GM21447 (cell line): Measurements from ENCODE around the gene KLF15.

Experiments used
- ATAC-seq: cut with Tn5 transposase; IDR thresholded peaks from one replicate; pipeline ENCODE4 v1.9.1; 2021; ENCODE audit not compliant: unreplicated experiment

The KLF15 gene

DNA sequence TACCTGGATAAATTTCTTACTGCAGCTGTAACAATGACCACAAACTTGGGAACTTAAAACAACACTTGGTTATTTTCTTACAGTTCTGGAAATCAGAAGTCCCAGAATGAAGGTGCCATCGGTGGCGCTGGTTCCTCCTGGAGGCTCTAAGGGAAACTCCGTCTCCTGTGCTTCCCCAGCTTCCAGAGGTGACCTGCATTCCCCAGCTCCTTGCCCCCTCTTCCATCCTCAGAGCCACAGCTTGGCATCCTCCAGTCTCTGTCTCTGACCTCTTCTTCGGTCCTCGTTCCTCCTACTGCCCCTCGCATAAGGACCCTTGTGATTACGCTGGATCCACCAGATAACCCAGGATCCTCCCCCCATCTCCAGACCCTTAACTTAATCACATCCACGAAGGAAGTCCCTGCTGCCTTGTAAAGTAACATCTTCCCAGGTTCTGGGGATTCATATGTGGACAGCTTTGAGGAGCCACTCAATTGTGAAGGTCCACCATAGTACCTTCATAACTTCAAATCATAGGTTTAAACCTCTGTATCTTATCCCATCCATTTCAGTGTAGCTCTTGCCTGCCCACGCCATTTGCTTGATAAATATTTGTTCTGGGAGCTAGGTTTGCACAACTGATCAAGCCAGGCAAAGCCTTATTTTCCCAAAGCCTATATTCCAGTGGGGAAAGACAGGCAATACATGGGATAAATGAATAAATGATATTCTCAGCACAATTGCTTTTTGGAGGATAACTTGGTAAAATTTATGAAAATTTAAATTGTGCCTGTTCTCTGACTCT, 34.8 kb downstream of the KLF15 start:
- no peak for ATAC-seq

DNA sequence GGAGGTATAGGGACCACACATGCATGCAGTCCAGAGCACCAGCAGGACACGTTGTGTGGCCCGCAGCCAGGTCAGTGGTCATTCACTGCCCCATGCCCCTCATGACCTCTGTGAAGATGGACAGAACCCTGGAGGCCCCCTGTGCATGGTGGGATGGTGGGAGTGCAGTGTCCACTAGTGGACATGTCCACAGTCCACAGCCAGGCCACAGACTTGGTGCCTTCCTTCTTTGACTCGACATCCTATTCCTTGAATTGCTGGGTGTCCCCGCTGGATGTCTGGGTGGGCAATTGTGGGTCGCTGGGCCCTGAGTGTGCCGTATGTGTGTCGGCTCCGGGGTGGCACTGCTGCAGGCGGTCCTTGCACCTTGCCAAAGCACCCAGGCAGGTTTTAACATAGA, 35.7 kb downstream of the KLF15 start:
- ATAC-seq = no peak

DNA sequence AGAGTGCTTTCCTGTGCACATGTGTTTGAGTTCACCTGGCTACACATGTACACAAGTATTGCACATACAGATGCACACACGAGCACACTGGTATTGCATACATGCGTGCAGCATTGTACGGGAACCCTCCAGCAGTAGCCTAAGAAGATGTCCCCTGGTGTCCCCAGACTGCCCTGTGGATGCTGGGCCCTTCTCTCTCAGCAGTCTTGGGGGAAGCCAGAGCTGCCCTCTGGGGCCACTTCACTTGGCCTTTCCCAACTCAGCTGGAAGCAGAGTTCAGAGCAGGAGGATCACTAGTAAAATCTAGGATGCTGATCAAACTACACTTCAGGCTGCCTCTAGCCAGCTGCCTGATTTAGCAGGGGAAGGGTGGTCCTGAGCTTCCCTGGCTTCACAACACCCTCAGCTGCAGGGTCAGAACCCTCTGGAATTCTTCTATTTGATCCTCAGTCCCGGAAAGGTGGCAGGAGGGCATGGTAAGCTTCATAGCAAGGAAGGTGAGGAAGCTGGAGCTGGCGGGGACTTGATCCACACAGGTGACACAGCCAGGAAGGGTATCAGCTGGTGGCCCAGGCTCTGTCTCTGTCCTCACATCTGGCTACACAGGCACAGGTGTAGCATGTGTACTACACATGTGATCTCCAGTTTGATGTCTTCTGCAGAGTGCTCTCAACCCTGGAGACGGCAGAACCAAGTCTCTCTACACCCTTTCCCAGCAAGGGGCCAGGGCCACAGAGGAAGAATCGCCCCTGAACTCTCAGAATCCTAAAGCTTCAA, 36.5 kb downstream of the KLF15 start:
- no peak for ATAC-seq

DNA sequence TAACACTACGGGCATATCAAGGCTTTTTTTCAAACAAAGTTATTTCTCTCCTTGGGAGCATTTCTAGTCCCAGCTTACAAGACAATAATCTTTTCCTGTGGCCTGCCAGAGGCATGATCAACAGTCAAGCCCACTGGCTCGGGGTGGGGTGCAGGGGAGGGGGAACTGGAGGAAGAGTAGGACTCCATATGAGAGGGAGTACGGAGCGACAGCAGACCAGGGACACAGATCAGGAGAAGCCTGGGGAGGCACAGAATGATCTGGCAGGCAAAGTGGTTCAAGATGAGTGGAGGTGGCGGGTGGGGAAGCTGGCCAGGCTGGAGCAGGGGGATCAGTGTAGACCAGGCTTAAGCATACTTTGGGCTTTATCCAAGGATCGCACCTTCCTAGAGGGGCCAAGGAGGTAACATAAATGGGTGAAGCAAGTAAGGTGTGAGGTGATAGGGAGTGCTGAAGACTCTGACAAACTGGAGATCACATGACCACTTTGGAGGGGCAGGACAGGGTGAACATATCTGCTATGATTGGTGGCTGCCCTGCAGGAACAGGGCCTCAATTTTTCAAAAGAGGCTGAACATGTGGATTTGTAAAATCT, 37.4 kb downstream of the KLF15 start:
- ATAC-seq = no peak

DNA sequence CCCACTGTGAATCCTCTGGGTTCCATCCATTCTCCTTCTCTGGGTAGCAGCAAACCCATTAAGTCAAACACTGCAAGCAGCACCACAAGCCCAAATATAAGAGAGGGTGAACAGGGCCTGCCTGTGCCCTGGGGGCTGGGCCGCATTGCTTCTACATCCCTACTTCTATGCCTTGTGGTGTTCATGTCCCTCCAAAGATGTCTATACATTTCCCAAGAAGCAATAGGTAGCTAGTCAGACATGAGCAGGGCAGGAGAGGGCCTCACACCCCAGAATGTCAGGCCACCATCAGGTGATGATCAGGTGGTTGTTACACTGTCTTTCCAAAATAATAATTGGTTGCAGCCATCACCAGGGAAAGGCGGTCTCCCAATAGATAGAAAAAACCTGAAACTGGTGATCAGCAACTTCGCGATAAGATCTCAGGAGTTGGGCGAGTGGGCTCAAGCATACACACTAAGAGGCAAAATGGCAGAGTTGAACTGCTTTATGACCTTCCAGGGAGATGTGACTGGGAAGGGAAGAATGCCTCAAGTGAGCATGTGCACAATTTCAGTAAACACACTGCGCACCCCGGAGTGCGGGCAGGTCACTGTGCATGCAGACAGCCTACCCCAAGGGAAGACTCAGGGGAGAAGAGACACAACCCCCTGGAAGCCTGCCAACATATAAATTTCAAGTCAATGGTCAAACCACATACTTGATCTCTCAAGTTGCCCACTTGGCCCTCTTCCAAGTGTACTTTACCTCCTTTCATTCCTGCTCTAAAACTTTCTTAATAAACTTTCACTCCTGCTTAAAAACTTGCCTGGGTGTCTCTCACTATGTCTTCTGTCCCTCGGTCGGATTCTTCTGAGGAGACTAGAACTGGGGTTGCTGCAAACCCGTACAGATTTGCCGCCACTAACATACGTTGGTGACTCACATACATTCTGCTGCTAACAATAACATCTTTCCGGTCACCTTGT, 39.9 kb downstream of the KLF15 start:
- ATAC-seq = no peak

DNA sequence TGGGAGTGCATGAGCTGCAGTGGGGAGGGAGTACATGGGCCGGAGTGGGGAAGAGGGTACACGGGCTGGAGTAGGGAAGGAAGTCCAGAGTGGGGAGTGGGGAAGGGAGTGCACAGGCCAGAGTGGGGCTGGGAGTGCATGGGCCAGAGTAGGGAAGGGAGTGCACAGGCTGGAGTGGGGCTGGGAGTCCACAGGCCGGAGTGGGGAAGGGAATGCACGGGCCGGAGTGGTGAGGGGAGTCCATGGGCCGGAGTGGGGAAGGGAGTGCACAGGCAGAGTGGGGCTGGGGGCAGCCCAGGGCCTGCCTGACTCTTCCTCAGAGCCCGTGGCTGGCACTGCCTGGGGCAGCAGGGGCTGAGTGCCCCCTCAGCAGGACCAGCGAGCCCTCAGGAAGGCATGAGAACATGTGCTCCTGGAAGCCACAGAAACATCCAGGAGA, 40.7 kb downstream of the KLF15 start:
- ATAC-seq = no peak

DNA sequence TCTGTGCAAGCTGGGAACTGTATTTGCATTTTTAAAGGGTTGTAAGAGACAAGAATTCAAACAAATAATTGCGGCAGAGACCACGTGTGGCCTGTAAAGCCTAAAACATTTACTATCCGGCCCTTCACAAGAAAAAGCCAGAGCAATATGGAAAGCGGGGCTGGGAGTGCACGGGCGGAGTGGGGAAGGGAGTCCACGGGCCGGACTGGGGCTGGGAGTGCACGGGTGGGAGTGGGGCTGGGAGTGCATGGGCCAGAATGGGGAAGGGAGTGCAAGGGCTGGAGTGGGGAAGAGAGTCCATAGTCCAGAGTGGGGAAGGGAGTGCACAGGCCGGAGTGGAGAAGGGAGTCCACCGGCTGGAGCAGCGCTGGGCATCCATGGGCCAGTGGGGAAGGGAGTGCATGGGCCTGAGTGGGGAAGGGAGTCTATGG, 41.2 kb downstream of the KLF15 start:
- ATAC-seq = no peak

DNA sequence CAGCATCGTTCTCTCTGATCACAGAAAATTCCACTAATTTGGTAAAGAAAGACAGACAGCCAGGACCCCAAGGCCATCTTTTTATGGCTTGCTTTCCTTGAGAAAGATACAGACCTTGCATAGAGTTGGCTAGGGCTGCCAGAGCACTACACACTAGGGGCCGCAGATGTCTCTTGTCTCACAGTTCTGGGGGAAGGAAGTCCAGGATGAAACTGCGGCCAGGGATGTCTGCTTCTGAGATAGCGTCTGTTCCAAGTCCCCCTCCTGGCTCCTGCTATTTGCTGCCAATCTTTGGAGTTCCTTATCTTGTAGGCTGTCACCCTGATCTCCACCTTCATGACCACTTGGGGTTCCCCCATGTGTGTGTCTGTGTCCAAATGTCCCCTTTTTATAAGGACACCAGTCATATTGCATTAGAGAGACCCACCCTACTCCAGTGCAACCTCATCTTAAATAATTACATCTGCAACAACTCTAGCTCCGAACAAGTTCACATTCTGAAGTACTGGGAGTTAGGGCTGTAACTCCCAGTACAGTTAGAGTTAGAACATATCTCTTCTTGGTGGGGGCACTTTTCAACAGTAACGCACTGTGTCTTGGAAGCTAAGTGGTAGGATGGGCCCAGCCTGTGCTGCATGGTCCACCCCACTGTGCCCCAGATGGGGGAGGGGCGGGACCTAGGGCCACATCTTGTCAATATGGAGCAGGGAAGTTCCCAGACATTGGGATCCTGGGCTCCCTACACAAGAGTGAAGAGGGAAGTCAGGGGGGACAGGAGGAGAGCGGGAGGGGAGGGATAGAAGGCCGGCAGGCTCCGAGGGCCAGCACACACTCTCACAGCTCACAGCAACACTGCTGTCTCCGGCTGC, 42.2 kb downstream of the KLF15 start:
- no peak for ATAC-seq

DNA sequence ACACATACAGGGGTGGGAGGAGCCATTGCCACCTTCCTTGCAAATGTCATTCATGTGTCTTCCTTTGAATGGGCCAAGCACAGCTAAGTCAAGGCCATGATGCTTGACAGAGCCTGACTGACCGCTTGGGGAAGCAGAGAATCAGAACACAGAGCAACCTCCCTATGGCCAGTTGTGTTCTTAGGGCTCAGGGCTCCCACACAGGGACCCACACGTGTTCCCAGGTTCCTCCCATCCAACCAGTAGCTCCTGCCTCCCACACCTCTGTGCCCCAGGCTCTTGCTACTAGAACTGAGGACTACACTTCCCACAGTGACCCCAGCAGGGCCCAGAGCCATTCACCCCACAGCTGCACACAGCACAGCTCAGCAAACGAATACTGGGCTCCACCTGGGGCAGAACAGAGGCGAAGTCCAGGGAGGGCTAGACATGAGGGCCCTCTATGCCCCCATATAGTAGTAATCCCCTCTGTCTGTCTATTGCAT, 42.9 kb downstream of the KLF15 start:
- no peak for ATAC-seq

DNA sequence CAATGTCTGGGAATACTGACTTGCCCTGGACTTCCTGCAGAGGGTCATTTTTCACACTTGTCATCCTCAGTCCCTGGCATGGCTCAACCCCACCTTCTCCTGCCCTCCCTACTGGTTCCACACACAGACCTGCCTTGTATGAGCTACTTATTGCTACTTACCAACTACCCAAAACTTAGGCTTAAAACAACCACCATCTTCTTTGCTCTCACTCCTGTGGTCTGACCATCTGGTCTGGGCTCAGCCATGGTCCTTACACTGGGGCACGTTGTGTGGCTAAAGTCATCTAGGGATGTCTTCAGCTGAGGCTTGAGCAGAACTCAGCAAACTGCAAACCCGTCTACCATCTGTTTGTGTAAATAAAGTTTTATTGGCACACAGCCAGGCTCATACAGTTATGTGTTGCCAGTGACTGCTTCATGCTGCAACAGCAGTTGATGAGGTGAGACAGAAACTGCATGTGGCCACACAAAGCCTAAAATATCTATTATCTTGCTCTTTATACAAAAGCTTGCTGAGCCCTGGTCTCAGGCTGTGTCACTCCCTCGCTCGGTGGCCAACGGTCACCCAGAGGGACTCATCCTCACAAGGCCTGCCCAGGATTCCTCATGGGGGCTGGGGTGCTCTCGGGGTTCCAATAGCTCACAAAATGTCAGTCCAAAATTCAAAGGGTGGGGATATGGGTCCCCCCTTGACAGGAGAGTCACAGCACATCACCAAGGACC, 43.5 kb downstream of the KLF15 start:
- ATAC-seq = no peak

DNA sequence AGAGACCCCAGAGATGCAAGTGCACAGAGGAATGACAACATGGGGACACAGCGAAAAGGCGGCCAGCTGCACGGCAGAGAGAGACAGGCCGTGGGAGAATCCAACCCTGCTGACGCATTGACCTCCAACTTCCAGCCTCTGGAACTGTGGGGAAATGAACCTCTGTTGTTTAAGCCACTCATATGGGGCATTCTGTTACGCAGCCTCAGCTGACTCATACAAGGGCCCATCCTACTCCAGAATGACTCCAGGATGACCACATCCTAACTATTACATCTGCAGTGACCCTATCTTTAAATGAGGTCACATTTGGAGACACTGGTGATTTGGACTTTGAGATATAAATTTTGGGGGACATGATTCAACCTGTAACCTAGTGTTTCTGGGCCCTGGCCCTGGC, 44.0 kb downstream of the KLF15 start:
- ATAC-seq = no peak

DNA sequence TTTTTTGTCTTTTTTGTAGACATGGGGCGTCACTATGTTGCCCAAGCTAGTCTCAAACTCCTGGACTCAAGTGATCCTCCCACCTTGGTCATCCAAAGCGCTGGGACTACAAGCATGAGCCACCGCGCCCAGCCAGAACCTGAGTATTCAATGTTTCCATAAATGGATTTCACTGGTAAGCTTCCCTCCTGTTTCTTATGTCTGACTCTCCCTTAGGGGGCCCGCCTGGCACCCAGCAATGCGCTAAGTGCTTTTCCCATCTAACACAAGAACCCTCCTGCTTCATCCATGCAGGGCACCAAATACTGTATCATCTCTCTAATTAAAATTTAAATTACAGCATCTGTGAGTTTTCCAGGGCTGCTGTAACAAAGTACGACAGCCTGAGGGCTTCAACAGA, 44.9 kb downstream of the KLF15 start:
- no peak for ATAC-seq

DNA sequence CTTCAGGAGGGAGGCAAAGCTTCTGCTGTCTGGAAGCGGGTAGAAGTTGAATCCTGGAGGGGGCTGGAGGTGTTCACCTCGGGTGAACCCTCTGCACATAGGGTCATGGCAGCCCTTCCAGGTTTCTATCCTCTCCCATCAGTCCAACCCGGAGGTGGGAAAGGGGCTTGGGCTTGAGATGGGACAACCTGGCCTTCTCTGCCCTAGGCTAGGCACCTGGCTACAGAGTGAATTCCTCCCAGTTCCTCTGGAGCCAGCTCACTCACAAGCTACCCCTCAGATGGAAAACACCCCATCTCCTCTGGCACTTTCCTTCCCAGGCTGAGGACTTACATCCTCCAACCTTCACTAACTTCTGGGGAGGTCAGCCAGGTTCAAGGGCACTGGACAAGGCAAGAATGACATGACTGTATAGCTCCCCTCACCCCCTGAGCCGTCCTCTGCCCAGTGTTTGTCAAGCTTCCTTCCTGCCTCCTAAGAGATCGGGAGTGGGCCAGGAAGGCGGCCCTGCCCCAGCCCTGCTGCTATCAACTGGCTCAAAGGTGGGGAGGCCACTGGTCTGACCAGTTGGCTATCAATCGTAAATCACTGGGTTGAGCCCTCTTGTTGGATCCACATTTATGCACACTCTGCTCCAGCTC, 45.8 kb downstream of the KLF15 start:
- ATAC-seq = no peak

DNA sequence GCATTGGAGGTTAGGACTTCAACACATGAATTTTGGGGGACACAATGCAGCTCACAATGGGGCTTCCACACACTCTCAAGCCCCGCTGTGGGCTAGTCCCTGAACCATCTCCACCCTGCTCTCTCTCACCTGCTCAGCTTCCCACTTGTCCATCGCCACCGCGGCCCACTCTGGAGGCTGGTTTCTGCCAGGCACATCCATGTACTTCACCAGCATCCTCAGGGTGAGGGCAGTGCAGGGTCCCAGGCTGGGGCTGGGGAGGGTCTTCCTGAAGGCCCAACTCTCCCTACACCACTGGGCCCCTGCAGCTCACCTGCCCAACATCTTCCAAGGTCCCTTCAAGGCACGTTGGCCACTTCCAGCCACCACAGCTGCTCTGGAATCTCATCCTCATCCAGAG, 46.4 kb downstream of the KLF15 start:
- no peak for ATAC-seq

DNA sequence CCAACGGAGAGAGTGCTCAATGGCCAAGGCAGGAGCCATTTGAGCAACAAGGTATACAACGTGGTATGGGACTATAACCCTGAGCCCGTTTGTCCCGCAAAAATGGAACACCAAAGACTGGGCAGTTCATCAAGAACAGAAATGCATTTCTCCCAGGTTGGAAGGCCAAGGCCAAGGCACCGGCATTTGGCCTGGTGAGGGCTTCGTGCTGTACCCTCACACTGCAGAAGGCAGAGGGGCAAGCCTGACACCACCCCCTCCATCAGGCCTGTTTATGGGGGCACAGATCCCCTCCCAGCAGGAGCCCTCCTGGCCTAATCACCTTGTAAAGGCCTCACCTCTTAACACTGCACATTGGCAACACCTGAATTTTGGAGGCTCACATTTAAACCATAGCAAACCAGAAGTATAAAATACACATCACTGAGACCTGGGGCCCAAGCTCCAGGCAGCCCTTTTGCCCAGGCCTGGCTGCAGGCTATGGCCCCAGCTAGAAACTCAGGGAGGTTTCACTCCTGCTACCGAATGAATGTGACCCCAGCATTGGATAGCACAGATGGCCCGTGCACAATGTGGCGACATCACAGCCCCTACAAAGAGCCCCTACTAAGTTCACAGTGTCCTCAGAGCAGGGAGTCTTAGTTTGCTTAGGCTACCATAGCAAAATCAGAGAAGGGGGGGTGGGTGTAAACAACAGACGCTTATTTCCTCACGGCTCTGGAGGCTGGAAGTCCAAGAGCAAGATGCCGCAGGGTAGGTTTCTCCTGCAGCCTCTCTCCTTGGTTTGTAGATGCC, 47.1 kb downstream of the KLF15 start:
- ATAC-seq = no peak

DNA sequence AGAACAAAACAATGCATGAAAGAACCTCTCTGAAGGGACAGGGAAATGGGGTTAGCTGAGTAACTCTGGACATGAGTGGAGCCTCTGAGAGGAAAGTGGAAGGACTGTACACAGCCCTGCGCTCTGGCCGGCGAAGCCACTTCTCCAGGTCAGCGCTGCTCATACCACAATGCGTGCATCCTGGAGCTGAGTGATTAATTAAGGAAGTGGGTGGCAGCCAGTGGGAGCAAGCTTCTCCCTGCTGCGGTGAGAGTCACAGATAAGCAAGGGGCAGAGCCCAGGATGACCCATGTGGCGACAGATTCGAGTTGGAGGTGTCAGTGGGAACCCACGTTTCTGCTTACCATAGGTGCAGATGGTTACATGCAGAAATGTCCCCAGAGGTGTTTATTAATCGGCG, 48.0 kb downstream of the KLF15 start:
- no peak for ATAC-seq

DNA sequence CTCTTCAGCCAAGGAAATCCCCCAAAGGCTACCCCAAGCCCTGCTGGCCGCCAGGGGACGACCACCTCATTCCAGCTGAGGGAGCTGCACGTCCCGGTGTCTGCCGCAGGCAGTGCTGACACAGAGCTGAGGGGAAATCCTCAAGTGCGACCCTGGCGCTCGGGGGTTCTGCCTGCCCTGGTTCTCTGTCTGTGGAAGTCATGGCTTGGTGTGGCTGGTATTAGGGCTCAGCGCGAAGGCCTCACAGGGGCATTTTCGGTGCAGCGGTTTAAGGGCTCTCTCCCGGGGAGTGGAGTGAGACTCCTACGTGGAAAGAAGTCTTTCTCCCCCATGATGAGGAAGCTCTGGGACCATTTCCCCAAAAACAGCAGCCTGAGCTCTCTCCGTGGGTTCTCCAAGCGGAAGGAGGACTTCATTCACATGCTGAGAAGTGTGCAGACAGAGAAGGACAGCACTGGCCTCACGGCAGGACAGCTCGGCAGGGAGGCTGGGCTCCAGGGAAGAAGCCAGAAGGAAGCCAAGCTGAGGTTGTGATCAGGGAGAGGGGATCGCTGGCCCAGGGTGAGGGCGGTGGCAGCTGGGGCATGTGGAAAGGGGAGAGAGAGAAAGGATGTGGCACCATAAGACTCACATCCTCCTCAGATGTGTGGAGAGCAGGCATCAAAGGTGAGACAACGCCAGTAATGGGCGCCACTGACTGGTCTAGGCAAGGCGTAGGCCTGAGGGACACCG, 48.6 kb downstream of the KLF15 start:
- no peak for ATAC-seq
